ENCODE data around the gene CSNK2A3.

DNA sequence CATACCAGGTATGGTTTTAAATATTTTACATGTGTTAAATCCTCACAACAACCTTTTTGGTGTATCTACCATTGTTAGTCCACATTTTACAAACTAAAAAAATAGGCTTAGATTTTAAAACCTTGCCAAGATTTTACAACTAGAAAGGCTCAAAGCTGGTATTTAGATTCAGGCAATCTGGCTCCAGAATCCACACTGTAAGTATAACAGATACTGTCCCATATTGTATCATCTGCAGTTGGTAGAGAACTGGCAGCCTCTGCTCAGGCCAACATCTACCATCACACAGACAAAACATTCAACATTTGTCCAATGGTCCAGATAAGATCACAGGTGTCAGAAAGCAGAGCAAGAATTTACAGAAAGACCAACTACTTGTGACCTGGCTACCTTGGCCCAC is 30.9 kb downstream of the CSNK2A3 start:
- TF ChIP-seq NFIC (IDR thresholded peaks at IDR 0.05) (no peak), RAD21 (IDR thresholded peaks at IDR 0.05; ENCODE audit: low read depth) (no peak), FOXM1 (IDR thresholded peaks at IDR 0.05; ENCODE audit: borderline replicate concordance, low read depth) (no peak), EP300 (IDR thresholded peaks at IDR 0.05; ENCODE audit: borderline replicate concordance) (no peak), CREB1 (IDR thresholded peaks at IDR 0.05; ENCODE audit: low read depth) (no peak), CEBPB (IDR thresholded peaks at IDR 0.05) (no peak), TEAD4 (IDR thresholded peaks at IDR 0.05) (no peak), ZBTB7A (IDR thresholded peaks at IDR 0.05; ENCODE audit: low read depth) (no peak), YY1 (IDR thresholded peaks at IDR 0.05; ENCODE audit: low read depth) (no peak), TAF1 (IDR thresholded peaks at IDR 0.05; ENCODE audit: low read depth) (no peak), TCF12 (IDR thresholded peaks at IDR 0.05; ENCODE audit: low read depth) (no peak)
- TF ChIP-seq, protein P1, sequence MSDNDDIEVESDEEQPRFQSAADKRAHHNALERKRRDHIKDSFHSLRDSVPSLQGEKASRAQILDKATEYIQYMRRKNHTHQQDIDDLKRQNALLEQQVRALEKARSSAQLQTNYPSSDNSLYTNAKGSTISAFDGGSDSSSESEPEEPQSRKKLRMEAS (IDR thresholded peaks at IDR 0.05): no peak
- TF ChIP-seq, protein P2, sequence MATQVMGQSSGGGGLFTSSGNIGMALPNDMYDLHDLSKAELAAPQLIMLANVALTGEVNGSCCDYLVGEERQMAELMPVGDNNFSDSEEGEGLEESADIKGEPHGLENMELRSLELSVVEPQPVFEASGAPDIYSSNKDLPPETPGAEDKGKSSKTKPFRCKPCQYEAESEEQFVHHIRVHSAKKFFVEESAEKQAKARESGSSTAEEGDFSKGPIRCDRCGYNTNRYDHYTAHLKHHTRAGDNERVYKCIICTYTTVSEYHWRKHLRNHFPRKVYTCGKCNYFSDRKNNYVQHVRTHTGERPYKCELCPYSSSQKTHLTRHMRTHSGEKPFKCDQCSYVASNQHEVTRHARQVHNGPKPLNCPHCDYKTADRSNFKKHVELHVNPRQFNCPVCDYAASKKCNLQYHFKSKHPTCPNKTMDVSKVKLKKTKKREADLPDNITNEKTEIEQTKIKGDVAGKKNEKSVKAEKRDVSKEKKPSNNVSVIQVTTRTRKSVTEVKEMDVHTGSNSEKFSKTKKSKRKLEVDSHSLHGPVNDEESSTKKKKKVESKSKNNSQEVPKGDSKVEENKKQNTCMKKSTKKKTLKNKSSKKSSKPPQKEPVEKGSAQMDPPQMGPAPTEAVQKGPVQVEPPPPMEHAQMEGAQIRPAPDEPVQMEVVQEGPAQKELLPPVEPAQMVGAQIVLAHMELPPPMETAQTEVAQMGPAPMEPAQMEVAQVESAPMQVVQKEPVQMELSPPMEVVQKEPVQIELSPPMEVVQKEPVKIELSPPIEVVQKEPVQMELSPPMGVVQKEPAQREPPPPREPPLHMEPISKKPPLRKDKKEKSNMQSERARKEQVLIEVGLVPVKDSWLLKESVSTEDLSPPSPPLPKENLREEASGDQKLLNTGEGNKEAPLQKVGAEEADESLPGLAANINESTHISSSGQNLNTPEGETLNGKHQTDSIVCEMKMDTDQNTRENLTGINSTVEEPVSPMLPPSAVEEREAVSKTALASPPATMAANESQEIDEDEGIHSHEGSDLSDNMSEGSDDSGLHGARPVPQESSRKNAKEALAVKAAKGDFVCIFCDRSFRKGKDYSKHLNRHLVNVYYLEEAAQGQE (IDR thresholded peaks at IDR 0.05; ENCODE audit: low read depth): no peak

All from Ishikawa (cell line).